A549 (cell line): Measurements from ENCODE around the gene GAL3ST2. TPM values are rescaled to one million over a fixed set of nuclear protein-coding genes. Genes with fewer than 3 reads are reported as not detected.

Source experiments
- ATAC-seq, 2 experiments: fragments of 200-7000 bp in 1 of 2; fragments of >200 bp in 1 of 2; cut with Nextera tagmentation in 1 of 2; cut with Tn5 transposase in 1 of 2; 3 replicates each; pipeline versions ENCODE4 v1.8.0 to v1.9.1; 2018 to 2020; ENCODE audit warnings: mild to moderate bottlenecking in 1 of 2, moderate library complexity in 1 of 2
- CTCF ChIA-PET: fragments of 300-600 bp; sonication (Branson Sonifier 250); formaldehyde crosslinking; extraction: SDS; loops from one replicate; lab custom pipeline; 2021; ENCODE audit warnings: antibody characterized with exemption, inconsistent platforms; lab: Yijun Ruan, JAX
- POLR2A ChIA-PET: fragments of 350-600 bp; formaldehyde crosslinking; extraction: SDS; loops from one replicate; lab custom pipeline; 2021; ENCODE audit warnings: antibody characterized with exemption, inconsistent platforms; lab: Yijun Ruan, JAX
- DNase-seq, 2 experiments: peaks; one replicate each; pipeline versions ENCODE4 v3.0.0 to v3.0.0-alpha.2; 2011 to 2016; ENCODE audit warnings: low read depth in 1 of 2, low spot score in 1 of 2
- FAIRE-seq: peaks from 2 replicates; lab custom pipeline; 2011; peaks lifted over from hg19 to GRCh38; lab: Jason Lieb, UNC
- H3K27ac ChIP-seq, 2 experiments: fragments of >200 bp; sonication (Bioruptor Twin); formaldehyde crosslinking; 3 replicates each; pipeline ENCODE4 v1.5.1; 2016 to 2017
- H3K4me1 ChIP-seq: fragments of >200 bp; sonication (Bioruptor Twin); formaldehyde crosslinking; 3 replicates; pipeline ENCODE4 v1.6.1; 2016
- H3K4me2 ChIP-seq: fragments of >200 bp; sonication (Bioruptor Twin); formaldehyde crosslinking; 3 replicates; pipeline ENCODE4 v1.6.1; 2016
- H3K4me3 ChIP-seq: fragments of >200 bp; sonication (Bioruptor Twin); formaldehyde crosslinking; 3 replicates; pipeline ENCODE4 v1.5.1; 2016
- H3K9me3 ChIP-seq: fragments of >200 bp; sonication (Bioruptor Twin); formaldehyde crosslinking; 3 replicates; pipeline ENCODE4 v1.6.1; 2016
- BHLHE40 ChIP-seq: IDR thresholded peaks from 2 replicates; pipeline ENCODE4 v1.6.1; 2012; ENCODE audit warnings: low read depth, low read length, inconsistent platforms
- CBX2 ChIP-seq: fragments of 200-600 bp; sonication (generic); IDR thresholded peaks from 2 replicates; pipeline ENCODE4 v1.6.1; 2016; ENCODE audit warnings: low read depth, mild to moderate bottlenecking, borderline replicate concordance
- CBX8 ChIP-seq: fragments of 200-600 bp; sonication (generic); IDR thresholded peaks from 2 replicates; pipeline ENCODE4 v1.6.1; 2016
- CHD4 ChIP-seq: fragments of 200-600 bp; sonication (generic); IDR thresholded peaks from 2 replicates; pipeline ENCODE4 v1.6.1; 2016; ENCODE audit warnings: antibody characterized with exemption, mild to moderate bottlenecking, borderline replicate concordance
- EHMT2 ChIP-seq: fragments of 200-600 bp; sonication (generic); IDR thresholded peaks from 2 replicates; pipeline ENCODE4 v1.6.1; 2016; ENCODE audit warnings: antibody characterized with exemption, low read depth, mild to moderate bottlenecking, moderate library complexity
- EP300 ChIP-seq, 2 experiments: fragments of >200 bp; sonication (Bioruptor Twin); formaldehyde crosslinking; IDR thresholded peaks; 2 replicates in 1 of 2; 3 replicates in 1 of 2; pipeline ENCODE4 v1.6.1; 2016 to 2017
- ESRRA ChIP-seq: fragments of 150-350 bp; IDR thresholded peaks from 2 replicates; pipeline ENCODE4 v1.6.1; 2014; ENCODE audit warnings: mild to moderate bottlenecking, low read length, borderline replicate concordance
- FOSL2 ChIP-seq, 2 experiments: fragments of 450-650 bp in 1 of 2; fragments of >200 bp in 1 of 2; sonication (Bioruptor Twin) in 1 of 2; formaldehyde crosslinking; IDR thresholded peaks; 2 replicates each; pipeline versions ENCODE4 v1.5.0 to v1.6.1; 2016 to 2020; ENCODE audit warnings: mild to moderate bottlenecking in 1 of 2, moderate library complexity in 1 of 2
- FOXS1 ChIP-seq: fragments of 250-450 bp; sonication (Bioruptor Pico); IDR thresholded peaks from 2 replicates; pipeline ENCODE4 v1.5.0; 2020; ENCODE audit warnings: mild to moderate bottlenecking, moderate library complexity
- JUN ChIP-seq, 2 experiments: fragments of >200 bp; sonication (Bioruptor Twin); formaldehyde crosslinking; IDR thresholded peaks; 2 replicates in 1 of 2; 3 replicates in 1 of 2; pipeline ENCODE4 v1.6.1; 2016 to 2017
- MYC ChIP-seq: IDR thresholded peaks from 2 replicates; pipeline ENCODE4 v1.6.1; 2012; ENCODE audit warnings: mild to moderate bottlenecking, inconsistent platforms, low read length, improper control_type of control experiment, borderline replicate concordance
- NFE2L2 ChIP-seq: fragments of 150-350 bp; conservative IDR thresholded peaks from 2 replicates; pipeline ENCODE4 v1.6.1; 2014; ENCODE audit warnings: low read length
- NR3C1 ChIP-seq: fragments of >200 bp; sonication (Bioruptor Twin); formaldehyde crosslinking; IDR thresholded peaks from 3 replicates; pipeline ENCODE4 v1.6.1; 2017
- PHF8 ChIP-seq: fragments of 200-600 bp; sonication (generic); IDR thresholded peaks from 2 replicates; pipeline ENCODE4 v1.6.1; 2016; ENCODE audit warnings: low read depth, mild to moderate bottlenecking, antibody characterized with exemption, moderate library complexity, borderline replicate concordance
- POLR2A ChIP-seq: IDR thresholded peaks from 2 replicates; pipeline ENCODE4 v1.6.1; 2012; ENCODE audit warnings: mild to moderate bottlenecking, low read length
- RAD21 ChIP-seq, 2 experiments: fragments of >200 bp in 1 of 2; sonication (Bioruptor Twin) in 1 of 2; formaldehyde crosslinking in 1 of 2; IDR thresholded peaks in 1 of 2; conservative IDR thresholded peaks in 1 of 2; 2 replicates in 1 of 2; 3 replicates in 1 of 2; pipeline ENCODE4 v1.6.1; 2012 to 2018; ENCODE audit warnings: inconsistent platforms in 1 of 2
- RFX5 ChIP-seq: fragments of 450-650 bp; IDR thresholded peaks from 2 replicates; pipeline ENCODE4 v1.7.1; 2014; ENCODE audit warnings: antibody characterized with exemption, mild to moderate bottlenecking, moderate library complexity
- SREBF2 ChIP-seq: fragments of 450-650 bp; IDR thresholded peaks from 2 replicates; pipeline ENCODE4 v1.6.1; 2014; ENCODE audit warnings: mild to moderate bottlenecking, moderate library complexity
- TP53 ChIP-seq: fragments of 250-450 bp; sonication (Bioruptor Pico); IDR thresholded peaks from 2 replicates; pipeline ENCODE4 v1.5.0; 2021; ENCODE audit warnings: mild to moderate bottlenecking, moderate library complexity
- WGBS: methylation state at CpG from one replicate; pipeline ENCODE4 v1.1.6; 2017; ENCODE audit errors: missing lambda C conversion rate; 5-methylcytosine and 5-hydroxymethylcytosine counted together
- polyA plus RNA-seq, 4 experiments: library from polyadenylated mRNA; depleted of rRNA in 3 of 4; stranded (reverse); fragments of >200 nt; fragmentation: RNase III in 1 of 4; extraction: RNeasy Plus Mini Kit Qiagen cat#74134 plus additional on column Dnase treatment in 1 of 4; gene quantifications; 2 replicates in 3 of 4; 3 replicates in 1 of 4; pipeline ENCODE4 v1.2.3, GENCODE V29; 2011 to 2017
- TF ChIP-seq, protein P1 (sequence below): fragments of >200 bp; sonication (Bioruptor Twin); formaldehyde crosslinking; IDR thresholded peaks from 3 replicates; pipeline ENCODE4 v1.5.1; 2016
- TF ChIP-seq, protein P2 (sequence below): fragments of 250-450 bp; sonication (Bioruptor Pico); IDR thresholded peaks from 2 replicates; pipeline ENCODE4 v1.5.0; 2021; ENCODE audit warnings: mild to moderate bottlenecking, moderate library complexity, borderline replicate concordance
- TF ChIP-seq, protein P3 (sequence below): fragments of 200-600 bp; sonication (generic); IDR thresholded peaks from 2 replicates; pipeline ENCODE4 v1.6.1; 2016; ENCODE audit warnings: antibody characterized with exemption, mild to moderate bottlenecking, moderate library complexity

GAL3ST2 gene
- polyA plus RNA-seq, 2 of the 4 experiments (the other 2 are of a cell fraction), result 0.61 TPM; not detected in 1

DNA sequence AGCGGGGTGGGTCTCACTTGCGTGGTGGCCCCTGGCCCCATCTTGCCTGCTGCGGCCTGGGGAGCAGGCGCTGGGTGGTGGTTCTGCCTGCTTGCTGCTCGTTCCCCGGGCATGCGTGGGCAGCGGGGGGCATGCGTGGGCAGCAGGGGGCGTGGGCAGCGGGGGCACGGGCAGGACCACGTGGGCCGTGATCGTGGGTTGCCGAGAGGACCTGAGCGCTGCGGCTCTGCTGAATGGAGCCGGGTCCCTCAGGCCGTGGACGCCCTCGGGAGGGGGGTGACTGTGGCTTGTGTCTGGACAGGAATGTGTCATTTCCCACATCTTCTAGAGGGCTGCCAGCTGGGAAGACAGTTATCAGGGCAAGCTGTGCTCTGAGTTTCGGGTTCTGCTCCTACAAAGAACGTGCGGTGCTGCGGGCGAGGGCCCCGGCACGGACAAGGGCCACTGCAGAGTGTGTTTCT, 8.3 kb upstream of the GAL3ST2 start:
- POLR2A ChIA-PET, result no interaction called here
- ATAC-seq (0 out of 6 replicates have a peak, but pooled peaks of 1 of the 2 experiments have one; percentile 6), DNase-seq (no peak), FAIRE-seq (no peak)
- CTCF ChIA-PET, result interaction anchor here (1.0 kb wide), 1 partner anchor 10 kb away, joined by 3 read pairs; no protein-coding TSS in a partner anchor
- Histone ChIP-seq H3K4me3 (no peak overlapping the region), H3K27ac (no peak overlapping the region), H3K9me3 (no peaks in the 10 kb centered on the region), H3K4me2 (no peak overlapping the region), H3K4me1 (no peaks in the 10 kb centered on the region)
- 95% methylated on average over 12 of the region's 29 CpGs for WGBS
- TF ChIP-seq CBX8, result no peak
- no peak for TF ChIP-seq JUN (IDR thresholded peaks at IDR 0.05)
- no peak for TF ChIP-seq CBX2
- TF ChIP-seq NR3C1, result no peak
- no peak for TF ChIP-seq EP300 (IDR thresholded peaks at IDR 0.05)
- TF ChIP-seq RAD21 (conservative IDR thresholded peaks at IDR 0.05 in 1 of 2, IDR thresholded peaks at IDR 0.05 in 1 of 2), result no peak
- TF ChIP-seq TP53 (CRISPR knock-in tag), result no peak
- TF ChIP-seq SREBF2, result no peak
- no peak for TF ChIP-seq PHF8
- no peak for TF ChIP-seq MYC

DNA sequence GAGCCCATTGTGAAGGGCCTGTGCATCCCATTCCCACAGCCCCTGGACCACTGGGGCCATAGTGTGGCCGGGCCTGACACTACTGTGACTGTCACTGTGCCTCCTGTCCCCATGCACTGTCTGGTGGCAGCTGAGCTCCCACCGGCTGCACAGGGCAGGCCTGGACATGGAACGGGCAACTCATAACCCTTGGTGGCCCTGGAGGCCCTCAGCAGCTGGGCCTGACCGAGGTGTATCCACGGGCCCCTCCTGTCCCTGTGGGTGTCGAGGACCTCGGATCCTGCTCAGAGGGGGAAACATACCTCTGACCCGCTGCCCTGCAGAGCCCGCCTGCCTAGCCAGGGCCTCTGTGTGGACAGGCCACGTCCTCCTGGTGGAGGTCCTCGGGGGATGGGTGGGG, 7.8 kb upstream of the GAL3ST2 start:
- DNase-seq, result no peak
- peaks cover 3% of the 10 kb centered on the region; the same call in 1 of the 3 replicates for H3K4me1 ChIP-seq
- POLR2A ChIA-PET, result no interaction called here
- no peak overlapping the region for H3K27ac ChIP-seq
- no peak overlapping the region for H3K4me3 ChIP-seq
- no peaks in the 10 kb centered on the region for H3K9me3 ChIP-seq
- H3K4me2 ChIP-seq, result no peak overlapping the region
- no peak for FAIRE-seq
- CTCF ChIA-PET, result interaction anchor here (1.0 kb wide), 1 partner anchor 11 kb away, joined by 3 read pairs; no protein-coding TSS in a partner anchor
- TF ChIP-seq CHD4, result no peak
- no peak for TF ChIP-seq FOXS1 (CRISPR knock-in tag)
- TF ChIP-seq, protein P1, sequence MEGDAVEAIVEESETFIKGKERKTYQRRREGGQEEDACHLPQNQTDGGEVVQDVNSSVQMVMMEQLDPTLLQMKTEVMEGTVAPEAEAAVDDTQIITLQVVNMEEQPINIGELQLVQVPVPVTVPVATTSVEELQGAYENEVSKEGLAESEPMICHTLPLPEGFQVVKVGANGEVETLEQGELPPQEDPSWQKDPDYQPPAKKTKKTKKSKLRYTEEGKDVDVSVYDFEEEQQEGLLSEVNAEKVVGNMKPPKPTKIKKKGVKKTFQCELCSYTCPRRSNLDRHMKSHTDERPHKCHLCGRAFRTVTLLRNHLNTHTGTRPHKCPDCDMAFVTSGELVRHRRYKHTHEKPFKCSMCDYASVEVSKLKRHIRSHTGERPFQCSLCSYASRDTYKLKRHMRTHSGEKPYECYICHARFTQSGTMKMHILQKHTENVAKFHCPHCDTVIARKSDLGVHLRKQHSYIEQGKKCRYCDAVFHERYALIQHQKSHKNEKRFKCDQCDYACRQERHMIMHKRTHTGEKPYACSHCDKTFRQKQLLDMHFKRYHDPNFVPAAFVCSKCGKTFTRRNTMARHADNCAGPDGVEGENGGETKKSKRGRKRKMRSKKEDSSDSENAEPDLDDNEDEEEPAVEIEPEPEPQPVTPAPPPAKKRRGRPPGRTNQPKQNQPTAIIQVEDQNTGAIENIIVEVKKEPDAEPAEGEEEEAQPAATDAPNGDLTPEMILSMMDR, result no peak
- no peak for TF ChIP-seq RFX5
- TF ChIP-seq, protein P2, sequence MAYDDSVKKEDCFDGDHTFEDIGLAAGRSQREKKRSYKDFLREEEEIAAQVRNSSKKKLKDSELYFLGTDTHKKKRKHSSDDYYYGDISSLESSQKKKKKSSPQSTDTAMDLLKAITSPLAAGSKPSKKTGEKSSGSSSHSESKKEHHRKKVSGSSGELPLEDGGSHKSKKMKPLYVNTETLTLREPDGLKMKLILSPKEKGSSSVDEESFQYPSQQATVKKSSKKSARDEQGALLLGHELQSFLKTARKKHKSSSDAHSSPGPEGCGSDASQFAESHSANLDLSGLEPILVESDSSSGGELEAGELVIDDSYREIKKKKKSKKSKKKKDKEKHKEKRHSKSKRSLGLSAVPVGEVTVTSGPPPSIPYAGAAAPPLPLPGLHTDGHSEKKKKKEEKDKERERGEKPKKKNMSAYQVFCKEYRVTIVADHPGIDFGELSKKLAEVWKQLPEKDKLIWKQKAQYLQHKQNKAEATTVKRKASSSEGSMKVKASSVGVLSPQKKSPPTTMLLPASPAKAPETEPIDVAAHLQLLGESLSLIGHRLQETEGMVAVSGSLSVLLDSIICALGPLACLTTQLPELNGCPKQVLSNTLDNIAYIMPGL, result no peak
- TF ChIP-seq MYC, result no peak
- TF ChIP-seq NFE2L2, result no peak
- no peak for TF ChIP-seq JUN (IDR thresholded peaks at IDR 0.05)
- WGBS, result 93% methylated on average over 10 of the region's 11 CpGs
- ATAC-seq, result peak in 1 of 2 experiments; percentile 14; a peak in 2 of 6 replicates

DNA sequence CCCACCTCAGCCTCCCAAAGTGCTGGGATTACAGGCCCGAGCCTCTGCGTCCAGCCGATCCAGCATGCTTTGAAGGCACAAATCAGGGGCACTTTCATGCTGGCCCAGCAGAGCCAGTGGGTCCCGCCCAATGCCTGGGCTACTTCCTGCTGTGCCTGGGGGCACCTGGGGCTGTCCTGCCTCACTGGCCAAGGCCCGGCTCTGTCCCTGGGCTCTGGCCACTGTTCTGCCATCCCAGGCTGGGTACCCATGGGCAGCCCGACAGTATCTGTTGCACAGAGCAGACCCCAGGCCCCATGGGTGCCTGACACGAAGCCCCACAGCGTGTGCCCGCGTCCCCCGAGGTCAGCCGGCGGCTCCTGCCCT, 6.8 kb upstream of the GAL3ST2 start:
- 100% methylated on average over 3 of the region's 13 CpGs for WGBS
- no peak for FAIRE-seq
- ChIA-PET POLR2A (no interaction called here), CTCF (interaction anchor here (1.1 kb wide), 1 partner anchor 11 kb away, joined by 3 read pairs; no protein-coding TSS in a partner anchor)
- no peak overlapping the region for H3K27ac ChIP-seq
- H3K4me2 ChIP-seq, result no peak overlapping the region
- TF ChIP-seq POLR2A, result no peak
- no peak for TF ChIP-seq ESRRA
- TF ChIP-seq, protein P3, sequence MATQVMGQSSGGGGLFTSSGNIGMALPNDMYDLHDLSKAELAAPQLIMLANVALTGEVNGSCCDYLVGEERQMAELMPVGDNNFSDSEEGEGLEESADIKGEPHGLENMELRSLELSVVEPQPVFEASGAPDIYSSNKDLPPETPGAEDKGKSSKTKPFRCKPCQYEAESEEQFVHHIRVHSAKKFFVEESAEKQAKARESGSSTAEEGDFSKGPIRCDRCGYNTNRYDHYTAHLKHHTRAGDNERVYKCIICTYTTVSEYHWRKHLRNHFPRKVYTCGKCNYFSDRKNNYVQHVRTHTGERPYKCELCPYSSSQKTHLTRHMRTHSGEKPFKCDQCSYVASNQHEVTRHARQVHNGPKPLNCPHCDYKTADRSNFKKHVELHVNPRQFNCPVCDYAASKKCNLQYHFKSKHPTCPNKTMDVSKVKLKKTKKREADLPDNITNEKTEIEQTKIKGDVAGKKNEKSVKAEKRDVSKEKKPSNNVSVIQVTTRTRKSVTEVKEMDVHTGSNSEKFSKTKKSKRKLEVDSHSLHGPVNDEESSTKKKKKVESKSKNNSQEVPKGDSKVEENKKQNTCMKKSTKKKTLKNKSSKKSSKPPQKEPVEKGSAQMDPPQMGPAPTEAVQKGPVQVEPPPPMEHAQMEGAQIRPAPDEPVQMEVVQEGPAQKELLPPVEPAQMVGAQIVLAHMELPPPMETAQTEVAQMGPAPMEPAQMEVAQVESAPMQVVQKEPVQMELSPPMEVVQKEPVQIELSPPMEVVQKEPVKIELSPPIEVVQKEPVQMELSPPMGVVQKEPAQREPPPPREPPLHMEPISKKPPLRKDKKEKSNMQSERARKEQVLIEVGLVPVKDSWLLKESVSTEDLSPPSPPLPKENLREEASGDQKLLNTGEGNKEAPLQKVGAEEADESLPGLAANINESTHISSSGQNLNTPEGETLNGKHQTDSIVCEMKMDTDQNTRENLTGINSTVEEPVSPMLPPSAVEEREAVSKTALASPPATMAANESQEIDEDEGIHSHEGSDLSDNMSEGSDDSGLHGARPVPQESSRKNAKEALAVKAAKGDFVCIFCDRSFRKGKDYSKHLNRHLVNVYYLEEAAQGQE, result no peak
- no peak for TF ChIP-seq CBX8
- TF ChIP-seq EHMT2, result no peak
- no peak for TF ChIP-seq MYC
- no peak for TF ChIP-seq FOSL2 (IDR thresholded peaks at IDR 0.05)
- no peak for TF ChIP-seq FOSL2 (CRISPR knock-in tag; IDR thresholded peaks at IDR 0.05)
- TF ChIP-seq BHLHE40, result no peak
- no peak for ATAC-seq
- H3K9me3 ChIP-seq, result no peaks in the 10 kb centered on the region
- H3K4me1 ChIP-seq, result peaks cover 12% of the 10 kb centered on the region
- no peak overlapping the region for H3K4me3 ChIP-seq
- no peak for DNase-seq
